ENCODE measurements around the gene SLC39A3.
A peak's percentile ranks its signal among the peaks of the same experiment; 100 is the strongest.
"Not testable (repeated sequence)": the region's sequence is repeated elsewhere in the genome, so short reads cannot be mapped to it uniquely, and the experiment has no call there.

Gene SLC39A3

DNA sequence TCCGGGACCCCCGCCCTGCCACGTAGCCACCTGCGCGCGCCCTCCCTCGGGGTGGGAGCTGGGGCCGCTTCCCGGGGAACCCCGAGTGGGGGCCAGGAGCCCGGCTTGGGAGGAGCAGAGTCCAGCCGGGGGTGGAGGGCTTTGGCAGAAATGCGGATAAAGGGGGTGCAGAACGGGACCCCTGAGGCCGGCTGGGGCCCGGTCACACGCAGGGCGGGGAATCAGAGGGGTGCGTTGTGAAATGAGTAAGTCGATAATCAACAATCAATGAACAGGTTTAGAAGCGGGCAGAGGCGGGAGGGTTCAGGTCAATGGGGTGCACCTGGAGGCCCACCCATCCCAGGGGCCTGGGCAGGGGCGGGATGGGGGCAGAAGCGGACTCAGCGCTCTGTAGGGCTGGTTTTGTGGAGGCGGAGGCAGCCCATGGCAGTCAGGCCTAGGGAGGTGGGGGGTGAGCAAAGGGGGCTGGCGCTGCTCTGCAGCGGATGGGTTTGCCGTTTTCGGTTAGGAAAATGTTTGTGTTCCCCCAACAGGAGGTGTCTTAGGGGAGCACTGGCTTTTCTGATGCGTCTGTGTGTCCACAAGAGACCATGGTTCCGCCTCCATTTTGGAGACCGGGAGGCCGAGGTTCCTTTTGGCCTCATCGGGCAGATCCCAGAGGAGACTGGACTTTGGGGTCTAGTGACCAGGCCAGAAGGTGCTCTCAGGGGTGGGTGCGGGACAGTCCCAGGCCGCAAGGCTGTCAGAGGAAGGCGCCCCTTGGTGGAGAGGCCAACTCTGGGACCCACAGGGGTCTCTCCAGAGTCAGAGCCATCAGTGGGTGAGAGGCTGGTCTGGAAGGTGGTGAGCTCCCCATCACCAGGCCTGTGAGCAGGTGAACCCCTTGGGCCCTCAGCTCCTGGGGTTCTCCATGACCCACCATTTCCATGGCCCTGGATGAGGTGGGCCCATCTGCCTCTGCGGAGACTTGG, 18.0 kb downstream of the SLC39A3 start:
- no peak for DNase-seq

DNA sequence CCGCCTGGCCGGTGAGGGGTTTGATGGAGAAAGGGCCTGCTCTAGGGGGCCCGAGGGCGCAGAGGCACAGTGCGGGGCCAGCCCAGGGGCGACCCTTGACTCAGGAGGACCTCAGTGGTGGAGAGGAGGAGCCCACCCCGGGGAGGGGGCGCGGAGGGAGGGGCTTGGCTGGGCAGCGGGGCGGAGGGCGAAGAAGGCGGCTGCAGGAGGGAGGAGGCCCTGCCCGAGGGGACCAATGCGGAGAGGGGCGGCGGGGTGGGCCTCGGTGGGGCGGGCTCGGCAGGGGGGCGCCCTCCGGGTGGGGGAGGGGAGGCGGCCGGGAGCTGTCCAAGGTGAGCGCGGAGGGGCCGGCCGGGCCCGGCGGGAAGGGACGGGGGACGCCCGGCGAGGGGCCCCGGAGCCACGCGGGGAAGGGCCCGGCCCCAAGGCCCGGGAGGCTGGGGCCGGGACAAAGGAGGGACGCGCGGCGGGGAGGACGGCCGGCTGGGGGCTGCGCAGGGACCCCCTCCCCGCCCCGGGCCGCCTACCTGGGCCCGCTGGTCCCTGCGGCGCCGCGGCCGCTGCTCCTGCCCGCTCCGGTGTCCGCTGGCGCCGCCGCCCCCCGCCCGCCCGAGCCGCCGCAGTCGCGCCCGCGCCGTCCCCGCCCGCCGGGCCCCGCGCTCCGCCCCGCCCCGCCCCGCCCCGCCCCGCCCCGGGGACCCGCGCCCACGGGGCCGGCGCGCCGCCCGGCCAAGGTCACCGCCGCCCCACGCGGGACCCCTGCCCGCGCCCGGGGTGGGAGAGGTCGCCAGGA, 18.8 kb downstream of the SLC39A3 start, which contains the start of gene DIRAS1:
TSS of gene DIRAS1 (minus strand) at position 596 of the 793 bp plus-strand sequence. CDS start 3,566 bp downstream, outside the sequence.
- DNase-seq: no peak

DNA sequence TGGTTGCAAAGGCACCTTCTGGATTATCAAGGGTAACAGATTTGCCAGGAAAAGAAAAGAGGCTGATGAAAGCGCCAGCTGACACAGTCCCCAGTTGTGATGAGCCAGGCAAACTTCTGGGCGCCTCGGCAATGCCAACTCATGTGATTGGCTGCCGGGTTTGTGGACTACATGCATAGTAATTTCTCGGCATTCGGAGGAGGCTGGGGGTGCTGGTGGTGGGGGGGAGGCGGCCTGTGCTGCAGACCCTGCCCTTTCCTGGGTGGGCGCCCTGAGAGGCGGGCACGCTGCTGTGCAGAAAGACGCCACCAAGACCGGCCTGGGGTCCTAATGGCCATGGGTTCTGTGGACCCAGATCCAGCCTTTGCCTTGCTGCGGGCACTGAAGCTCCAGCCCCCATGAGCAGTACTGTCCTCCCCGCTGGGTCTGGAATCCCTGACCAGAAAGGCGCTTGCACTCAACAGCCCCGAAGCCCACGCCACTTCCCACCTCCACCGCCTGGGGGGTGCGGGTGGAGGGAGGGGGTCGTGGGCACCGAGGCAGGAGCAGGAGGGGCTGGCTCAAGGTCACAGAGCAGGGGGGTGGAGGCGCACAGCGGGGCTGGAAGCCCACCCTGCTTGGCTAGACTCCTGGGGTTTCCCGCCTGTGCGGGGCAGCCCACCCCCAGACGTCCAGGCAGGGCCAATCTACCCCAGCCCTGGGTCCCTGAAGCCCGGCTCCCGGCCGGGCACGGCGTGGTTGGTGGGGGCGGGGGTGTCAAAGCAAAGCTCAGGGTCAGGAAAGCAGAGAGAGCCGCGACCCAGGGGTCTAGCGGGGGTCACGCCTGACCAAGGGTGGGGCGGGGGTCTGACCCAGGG, 19.7 kb downstream of the SLC39A3 start:
- no peak for DNase-seq

DNA sequence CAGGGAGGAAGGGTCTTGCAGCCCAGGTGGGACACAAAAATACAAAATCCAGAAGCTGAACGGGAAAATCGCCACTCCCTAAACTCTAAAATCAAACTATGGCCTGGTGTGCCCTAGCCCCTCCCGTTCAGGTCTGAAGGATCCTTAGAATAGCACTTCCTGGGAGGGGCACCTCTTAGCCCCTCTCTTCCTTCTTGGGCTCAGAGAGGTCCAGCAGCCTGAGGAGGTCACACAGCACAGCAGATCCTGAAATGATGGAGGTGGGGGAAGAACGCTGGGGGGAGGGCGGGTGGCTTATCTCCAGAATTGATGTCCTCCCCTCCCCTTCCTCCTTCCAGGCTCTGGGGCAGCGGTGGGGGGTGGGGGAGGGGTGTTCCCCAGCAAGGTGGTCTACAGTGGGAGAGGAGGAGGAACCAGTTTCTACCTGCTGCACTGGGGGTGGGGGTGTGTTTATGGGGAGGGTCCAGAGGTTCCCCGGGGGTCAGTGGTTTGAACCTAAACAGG, 20.5 kb downstream of the SLC39A3 start:
- no peak for DNase-seq

DNA sequence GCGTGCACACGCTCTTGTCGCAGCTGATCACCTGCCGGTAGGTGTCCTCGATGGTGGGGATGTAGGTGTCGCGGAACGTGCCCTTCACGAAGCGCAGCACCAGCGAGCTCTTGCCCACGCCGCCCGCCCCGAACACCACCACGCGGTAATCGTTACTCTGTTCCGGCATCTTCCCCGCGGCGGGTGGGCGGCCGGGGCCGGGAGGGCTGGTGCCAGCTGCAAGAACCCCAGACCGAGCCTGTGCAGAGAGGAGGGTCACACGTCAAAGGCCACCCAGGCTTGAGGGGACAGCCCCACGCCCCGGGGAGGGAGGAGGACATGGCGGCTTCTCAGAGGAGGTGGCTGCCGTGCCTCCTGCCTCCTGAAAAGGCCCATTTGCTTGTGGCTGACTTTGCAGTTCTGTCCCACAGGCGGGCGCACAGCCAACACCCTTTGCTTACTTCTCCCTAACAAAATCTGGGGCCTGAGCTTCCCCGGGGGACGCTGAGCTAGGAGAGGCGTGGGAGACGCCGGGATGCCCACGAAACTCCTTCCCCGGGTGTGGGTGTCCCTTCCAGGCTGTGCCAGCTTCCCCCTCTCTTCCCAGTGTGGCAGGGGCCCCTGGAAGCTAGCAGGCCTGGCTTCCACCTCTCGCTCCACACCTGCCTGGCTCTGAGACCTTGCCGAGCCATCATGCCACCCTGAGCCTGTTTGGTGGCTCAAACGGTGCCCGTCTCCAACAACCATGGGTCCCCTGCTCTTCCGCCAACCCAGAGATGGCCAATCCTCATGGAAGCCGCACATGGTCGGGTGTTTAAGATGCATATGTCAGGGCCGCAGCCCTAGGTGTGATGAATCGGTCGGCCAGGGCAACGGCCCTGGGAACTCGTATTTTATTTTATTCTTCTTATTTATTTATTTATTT, 21.9 kb downstream of the SLC39A3 start:
- no peak for DNase-seq

DNA sequence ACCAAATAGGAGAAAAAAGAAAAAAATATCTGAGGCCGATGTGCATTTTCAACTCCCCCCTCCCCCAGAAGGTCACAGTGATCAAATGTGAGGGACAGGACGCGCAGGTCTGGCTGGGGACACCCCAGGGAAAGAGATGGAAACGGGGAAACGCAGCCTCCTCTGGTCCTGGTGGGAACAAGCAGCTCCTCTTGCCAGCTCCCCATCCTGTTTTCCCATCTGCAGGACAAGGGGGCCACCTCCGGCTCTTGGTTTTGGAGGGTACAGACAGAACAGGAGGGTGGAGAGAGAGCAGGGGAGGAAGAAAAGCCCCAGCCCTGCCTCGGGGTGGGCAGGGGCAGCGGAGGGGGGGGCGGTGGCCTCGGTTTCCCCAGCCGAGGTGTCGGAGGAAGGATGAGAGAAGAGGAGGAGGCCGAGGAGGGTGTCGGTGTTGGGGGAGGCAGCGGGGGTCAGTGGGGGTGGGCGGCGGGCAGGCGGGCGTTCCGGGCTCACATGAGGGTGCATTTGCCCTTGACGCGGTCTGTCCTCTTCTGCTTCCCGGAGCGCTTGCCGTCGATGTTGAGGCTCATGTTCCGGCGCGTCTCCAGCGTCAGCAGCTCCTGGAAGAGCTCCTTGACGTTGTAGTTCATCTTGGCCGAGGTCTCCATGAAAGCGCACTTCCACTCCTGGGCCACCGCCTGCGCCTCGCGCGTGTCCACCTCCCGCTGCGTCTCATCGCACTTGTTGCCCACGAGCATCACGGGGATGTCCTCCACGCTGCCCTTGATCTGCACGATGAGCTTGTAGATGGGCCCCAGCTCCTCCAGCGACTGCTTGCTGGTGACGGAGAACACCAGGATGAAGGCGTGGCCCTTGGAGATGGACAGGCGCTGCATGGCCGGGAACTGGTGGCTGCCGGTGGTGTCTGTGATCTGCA, 22.8 kb downstream of the SLC39A3 start:
- DNase-seq: no peak

DNA sequence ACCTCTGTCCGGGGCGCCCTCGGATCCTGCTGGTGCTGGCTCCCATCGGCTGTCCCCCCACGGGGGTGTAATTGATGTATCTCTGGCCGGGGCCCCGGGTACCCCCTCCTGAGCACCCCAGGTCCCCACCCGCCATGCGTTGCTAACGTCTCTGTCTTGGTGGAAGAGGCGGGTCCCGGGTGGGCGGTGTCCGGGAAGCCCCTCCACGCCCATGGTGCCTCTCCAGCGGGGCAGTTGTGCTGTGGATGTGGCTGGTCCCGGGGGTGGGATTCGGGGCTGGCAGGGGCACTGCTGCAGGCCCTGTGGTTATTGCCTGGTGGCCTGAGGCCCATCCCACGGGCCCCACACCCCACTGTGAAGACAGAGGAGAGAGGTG, 23.6 kb downstream of the SLC39A3 start:
- DNase-seq: no peak

DNA sequence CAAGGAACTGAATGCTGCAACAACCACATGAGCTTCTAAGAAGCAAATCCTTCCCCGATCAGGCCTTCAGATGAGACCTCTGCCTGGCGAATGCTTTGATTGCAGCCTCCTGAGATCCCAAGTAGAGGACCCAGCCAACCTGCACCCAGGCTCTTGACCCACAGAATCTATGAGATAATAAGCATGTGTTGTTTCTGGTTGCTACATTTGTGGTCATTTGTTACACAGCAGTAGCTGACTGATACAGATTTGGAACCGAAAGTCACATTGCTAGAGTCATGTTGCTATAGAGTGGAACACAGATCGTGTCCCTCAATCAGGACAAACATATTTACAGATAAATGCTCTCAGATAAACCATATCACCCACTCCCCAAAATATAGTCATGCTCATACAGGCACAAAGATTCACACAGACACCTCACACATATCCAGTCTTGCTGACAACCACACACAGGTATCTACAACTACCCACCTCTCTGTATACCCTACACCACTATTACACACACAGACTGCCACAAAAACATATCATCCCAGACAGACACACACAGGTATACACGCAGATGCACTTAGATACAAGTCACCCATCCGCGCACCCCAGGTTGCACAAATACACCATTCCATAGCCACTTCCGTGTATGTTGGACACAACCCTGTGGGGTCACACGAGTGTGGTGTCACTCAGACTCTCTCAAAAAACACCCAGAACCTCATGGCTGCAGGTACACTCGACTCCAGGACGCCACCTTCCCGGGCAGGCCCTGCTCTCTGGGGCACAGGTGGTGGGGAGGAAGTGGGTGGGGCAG, 24.1 kb downstream of the SLC39A3 start:
- DNase-seq: no peak

DNA sequence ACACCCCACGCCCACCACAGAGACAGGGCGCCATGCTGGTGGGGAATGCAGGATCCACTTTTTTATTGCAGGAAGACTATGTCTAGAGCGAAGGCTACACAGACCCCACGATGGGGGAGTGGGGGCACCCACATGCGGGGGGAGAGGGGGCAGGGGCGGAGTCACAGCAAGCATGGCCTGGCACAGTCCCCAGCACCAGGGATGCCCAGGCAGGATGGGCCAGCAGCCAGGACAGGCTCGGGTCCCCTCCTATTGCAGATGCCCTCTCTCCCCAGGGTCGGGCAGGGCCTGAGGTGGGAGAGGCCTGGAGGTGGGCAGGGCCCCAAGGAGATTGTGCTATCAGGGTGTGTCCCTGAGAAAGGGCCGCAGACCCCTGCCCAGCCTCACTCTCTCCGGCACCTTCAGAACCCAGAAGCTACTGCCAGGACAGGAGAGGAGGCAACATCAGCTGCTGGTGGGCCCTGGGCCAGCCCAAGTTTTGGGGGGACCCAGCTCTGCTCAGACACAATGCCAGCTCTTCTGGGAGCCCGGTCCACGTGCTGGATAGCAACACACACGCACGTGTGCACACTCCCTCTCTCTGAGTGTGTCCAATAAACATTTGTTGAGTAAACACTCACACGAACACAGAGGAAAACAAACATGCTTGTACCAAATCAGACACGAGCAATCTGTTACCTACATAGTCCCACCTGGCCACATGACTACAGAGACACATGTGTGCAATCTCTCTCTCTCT, 25.1 kb downstream of the SLC39A3 start:
- no peak for DNase-seq

DNA sequence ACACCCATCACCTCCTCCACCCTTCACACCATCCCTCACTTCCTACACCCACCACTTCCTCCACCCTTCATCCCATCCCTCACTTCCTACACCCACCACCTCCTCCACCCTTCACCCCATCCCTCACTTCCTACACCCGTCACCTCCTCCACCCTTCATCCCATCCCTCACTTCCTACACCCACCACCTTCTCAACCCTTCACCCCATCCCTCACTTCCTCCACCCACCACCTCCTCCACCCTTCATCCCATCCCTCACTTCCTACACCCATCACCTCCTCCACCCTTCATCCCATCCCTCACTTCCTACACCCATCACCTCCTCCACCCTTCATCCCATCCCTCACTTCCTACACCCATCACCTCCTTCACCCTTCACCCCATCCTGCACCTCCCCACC, 25.7 kb downstream of the SLC39A3 start:
- not testable (repeated sequence) for DNase-seq

DNA sequence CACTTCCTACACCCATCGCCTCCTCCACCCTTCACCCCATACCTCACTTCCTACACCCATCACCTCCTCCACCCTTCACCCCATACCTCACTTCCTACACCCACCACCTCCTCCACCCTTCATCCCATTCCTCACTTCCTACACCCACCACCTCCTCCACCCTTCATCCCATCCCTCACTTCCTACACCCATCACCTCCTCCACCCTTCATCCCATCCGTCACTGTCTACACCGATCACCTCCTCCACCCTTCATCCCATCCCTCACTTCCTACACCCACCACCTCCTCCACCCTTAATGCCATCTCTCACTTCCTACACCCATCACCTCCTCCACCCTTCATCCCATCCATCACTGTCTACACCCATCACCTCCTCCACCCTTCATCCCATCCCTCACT, 26.6 kb downstream of the SLC39A3 start:
- DNase-seq: not testable (repeated sequence)

DNA sequence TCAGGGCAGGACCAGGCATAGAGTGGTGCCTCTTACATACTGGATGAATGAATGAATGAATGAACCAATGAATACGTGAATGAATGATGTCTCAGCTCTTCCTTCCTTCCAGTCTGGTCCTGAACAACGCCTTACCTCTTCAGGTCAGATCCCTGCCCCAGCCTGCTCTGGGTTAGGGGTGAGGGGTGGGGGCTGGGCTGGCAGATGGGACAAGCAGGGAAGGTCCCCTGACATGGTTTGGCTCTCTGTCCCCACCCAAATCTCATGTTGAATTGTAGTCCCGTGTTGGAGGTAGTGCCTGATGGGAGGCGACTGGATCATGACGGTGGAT, 28.0 kb downstream of the SLC39A3 start:
- DNase-seq: no peak

DNA sequence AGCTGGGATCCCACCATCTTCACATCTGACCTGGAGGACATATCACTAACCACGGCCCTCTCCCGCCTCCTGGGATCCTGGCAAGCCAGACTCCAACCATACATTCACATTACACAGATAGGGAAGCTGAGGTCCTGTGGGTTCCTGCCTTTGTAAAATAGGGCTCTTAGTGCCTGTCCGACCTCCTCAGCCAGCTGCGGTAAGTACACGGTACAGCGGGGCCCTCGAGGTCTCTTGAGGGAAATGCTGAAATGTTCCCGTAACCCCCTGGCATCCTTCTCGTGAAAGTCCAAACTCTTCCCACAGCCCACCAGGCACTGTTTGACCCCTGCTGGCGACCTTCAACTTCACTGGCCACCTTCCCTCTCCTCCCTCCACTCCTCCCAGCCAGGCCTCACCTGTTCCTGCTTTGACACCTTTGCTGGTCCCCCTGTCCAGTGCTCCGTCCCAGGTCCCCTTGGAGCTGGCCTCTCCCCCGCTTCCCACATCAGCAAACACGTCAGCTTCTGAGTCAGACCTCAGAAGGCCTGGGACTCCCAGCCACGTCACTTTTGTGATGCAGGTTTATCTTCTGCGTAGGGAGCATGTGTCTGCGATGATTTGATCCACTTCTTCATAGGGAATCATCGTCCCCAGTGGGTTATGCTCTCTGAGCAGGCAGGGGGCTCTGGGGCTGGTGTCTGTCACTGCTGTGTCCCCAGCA, 28.5 kb downstream of the SLC39A3 start:
- DNase-seq: no peak

DNA sequence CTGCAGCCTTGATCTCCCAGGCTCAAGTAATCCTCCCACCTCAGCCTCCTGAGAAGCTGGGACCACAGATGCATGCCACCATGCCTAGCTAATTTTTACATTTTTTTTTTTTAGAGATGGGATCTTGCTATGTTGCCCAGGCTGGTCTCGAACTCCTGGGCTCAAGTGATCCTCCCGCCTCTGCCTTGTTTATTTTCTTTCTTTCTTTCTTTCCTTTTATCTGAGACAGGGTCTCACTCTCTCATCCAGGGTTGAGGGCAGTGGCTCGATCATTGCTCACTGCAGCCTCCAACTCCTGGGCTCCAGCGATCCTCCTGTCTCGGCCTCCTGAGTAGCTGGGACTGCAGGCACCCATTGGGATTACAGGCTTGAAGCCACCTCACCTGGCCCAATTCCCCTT, 33.6 kb downstream of the SLC39A3 start:
- no peak for DNase-seq

DNA sequence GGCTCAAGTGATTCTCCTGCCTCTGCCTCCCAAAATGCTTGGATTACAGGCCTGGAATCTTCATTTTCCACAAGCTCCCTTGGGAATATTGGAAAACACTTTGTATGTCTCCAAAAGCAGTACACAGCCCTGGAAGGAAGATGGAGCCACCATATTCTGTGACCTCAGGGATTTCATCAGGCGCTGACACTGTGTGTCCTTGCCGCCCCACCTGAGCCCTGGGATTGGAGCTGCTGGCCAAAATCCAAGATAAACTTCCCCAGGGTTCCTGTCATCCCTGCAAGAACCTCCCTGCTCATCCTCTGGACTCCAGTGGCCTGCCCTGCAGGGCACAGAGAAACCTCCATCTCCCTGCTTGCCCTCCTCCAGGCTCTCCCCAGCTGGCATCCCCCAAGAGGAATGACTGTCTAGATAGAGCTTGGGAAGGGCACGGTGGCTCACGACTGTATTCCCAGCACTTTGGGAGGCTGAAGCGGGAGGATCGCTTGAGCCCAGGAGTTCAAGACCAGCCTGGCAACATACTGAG, 36.1 kb downstream of the SLC39A3 start:
- no peak for DNase-seq

DNA sequence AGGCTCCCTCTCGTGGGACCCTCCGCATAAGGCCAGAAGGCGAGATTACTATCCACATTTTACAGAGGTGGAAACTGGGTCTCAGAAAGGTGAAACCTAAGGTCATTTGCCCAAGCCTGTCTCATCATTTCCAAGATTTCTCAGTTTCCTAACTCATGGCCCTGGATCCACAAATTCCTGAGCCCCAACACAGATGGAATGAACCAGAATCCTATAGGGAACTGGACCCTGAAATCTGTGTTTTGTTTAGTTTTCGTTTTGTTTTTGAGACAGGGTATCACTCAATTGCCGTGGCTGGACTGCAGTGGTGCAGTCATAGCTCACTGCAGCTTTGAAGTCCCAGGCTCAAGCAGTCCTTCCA, 36.8 kb downstream of the SLC39A3 start:
- DNase-seq: no peak

DNA sequence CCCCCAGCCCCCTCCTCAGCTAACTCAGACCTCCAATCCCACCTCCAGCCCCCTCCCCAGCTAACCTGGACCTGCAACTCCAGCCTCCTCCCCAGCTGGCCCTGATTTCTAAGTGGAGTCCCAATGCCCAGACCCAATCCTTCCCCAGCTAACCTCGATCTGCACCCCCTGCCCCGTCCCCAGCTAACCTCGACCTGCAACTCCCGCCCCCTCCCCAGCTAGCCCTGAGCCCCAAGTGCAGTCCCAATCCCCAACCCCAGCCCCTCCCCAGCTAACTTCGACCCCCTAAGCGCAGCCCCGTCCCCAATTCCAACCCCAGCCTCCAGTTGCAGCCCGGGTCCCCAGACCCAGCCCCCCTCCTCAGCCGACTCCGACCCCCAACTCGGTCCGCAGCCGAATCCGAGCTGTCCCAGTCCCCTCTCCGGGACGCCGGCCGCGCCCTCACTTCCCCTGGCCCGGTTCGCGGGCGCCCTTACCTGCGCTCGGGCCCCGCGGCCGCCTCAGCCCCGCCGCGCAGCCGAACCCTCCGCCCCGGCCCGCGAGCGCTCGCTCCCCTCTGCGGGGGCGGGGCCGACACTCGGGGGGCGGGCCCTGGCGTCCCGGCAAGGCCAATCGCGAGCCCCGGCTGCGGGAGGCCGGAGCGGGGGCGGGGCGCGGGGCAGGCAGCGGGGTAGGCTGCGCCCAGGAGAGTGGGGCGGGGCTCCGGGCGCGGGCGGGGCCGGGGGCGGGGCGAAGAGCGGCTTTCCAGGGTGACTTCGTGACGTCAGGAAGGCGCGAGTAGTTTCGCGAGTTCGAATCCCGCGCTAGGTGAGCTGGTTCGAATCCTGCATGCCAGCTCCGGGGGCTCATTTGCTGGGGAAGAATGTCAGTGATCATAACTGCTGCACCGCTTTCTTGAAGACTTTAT, 37.4 kb downstream of the SLC39A3 start, which contains the start of gene GNG7:
TSS of gene GNG7 (minus strand) at position 525 of the 907 bp plus-strand sequence. CDS start 182,006 bp downstream, outside the sequence.
- peak; percentile 97 for DNase-seq
